Naive thymus-derived CD4-positive, alpha-beta T cell (primary cell): ENCODE data around the gene INSC. TPM values are rescaled to one million over a fixed set of nuclear protein-coding genes. Genes with fewer than 3 reads are reported as not detected.

Experiments used
- ATAC-seq: fragments of 150-1000 bp; cut with Tn5 transposase; 2 replicates; pipeline ENCODE4 v1.10.0; 2021; ENCODE audit warnings: mild to moderate bottlenecking, moderate library complexity
- CTCF ChIA-PET: fragments of 350-600 bp; sonication (Branson Sonifier 250); formaldehyde crosslinking; loops from one replicate; lab custom pipeline; 2021; ENCODE audit warnings: antibody characterized with exemption; lab: Charles Lee
- POLR2A ChIA-PET: fragments of 350-600 bp; sonication (Branson Sonifier 250); formaldehyde crosslinking; loops from one replicate; lab custom pipeline; 2021; ENCODE audit warnings: antibody characterized with exemption, inconsistent platforms; lab: Charles Lee
- DNase-seq, 9 donors: peaks; one replicate each; pipeline versions ENCODE4 v3.0.0 to v3.0.0-alpha.2; 2020 to 2022; ENCODE audit warnings: mixed read lengths in 1 of 9
- H3K27ac ChIP-seq: one replicate; pipeline ENCODE4 v1.7.0; 2013; ENCODE audit warnings: mild to moderate bottlenecking, low read depth, low read length, moderate library complexity
- H3K27me3 ChIP-seq, 2 donors: one replicate each; pipeline ENCODE4 v1.7.0; 2013; ENCODE audit warnings: low read length in 2 of 2, mild to moderate bottlenecking in 2 of 2, moderate library complexity in 2 of 2; ENCODE audit not compliant: control insufficient read depth in 2 of 2, insufficient read depth in 2 of 2
- H3K36me3 ChIP-seq, 3 experiments: 1 replicate in 2 of 3; 2 replicates in 1 of 3; pipeline ENCODE4 v1.7.0; 2013; ENCODE audit warnings: low read length in 3 of 3, mild to moderate bottlenecking in 3 of 3, moderate library complexity in 1 of 3; ENCODE audit not compliant: insufficient read depth in 3 of 3, control insufficient read depth in 2 of 3
- H3K4me1 ChIP-seq, 2 donors: one replicate each; pipeline ENCODE4 v1.7.0; 2013; ENCODE audit warnings: low read length in 2 of 2, mild to moderate bottlenecking in 2 of 2, moderate library complexity in 1 of 2; ENCODE audit not compliant: control insufficient read depth in 2 of 2, insufficient read depth in 2 of 2
- H3K4me3 ChIP-seq: 2 replicates; pipeline ENCODE4 v1.7.0; 2013; ENCODE audit warnings: mild to moderate bottlenecking, low read length
- H3K9me3 ChIP-seq, 3 experiments: 1 replicate in 2 of 3; 2 replicates in 1 of 3; pipeline ENCODE4 v1.7.0; 2013; ENCODE audit warnings: low read length in 3 of 3; ENCODE audit not compliant: control insufficient read depth in 2 of 3
- H3K27ac Mint-ChIP-seq, 9 donors: one replicate each; pipeline ENCODE4 v1.8.0; 2020 to 2022; ENCODE audit warnings: mixed read lengths in 9 of 9, mild to moderate bottlenecking in 8 of 9, moderate library complexity in 5 of 9, inconsistent platforms in 2 of 9
- H3K27me3 Mint-ChIP-seq, 5 donors: one replicate each; pipeline ENCODE4 v1.8.0; 2021 to 2022; ENCODE audit warnings: mixed read lengths in 5 of 5, mild to moderate bottlenecking in 1 of 5
- H3K36me3 Mint-ChIP-seq, 5 donors: one replicate each; pipeline ENCODE4 v1.8.0; 2020 to 2022; ENCODE audit warnings: mixed read lengths in 5 of 5, mild to moderate bottlenecking in 3 of 5, inconsistent platforms in 1 of 5
- H3K4me1 Mint-ChIP-seq, 7 donors: one replicate each; pipeline ENCODE4 v1.8.0; 2020 to 2022; ENCODE audit warnings: mixed read lengths in 7 of 7, mild to moderate bottlenecking in 3 of 7, inconsistent platforms in 1 of 7
- H3K4me3 Mint-ChIP-seq, 10 donors: one replicate each; pipeline ENCODE4 v1.8.0; 2020 to 2022; ENCODE audit warnings: mild to moderate bottlenecking in 10 of 10, mixed read lengths in 10 of 10, moderate library complexity in 6 of 10, inconsistent platforms in 2 of 10
- H3K9me3 Mint-ChIP-seq, 11 donors: one replicate each; pipeline ENCODE4 v1.8.0; 2020 to 2022; ENCODE audit warnings: mixed read lengths in 11 of 11, mild to moderate bottlenecking in 4 of 11, inconsistent platforms in 1 of 11, moderate library complexity in 1 of 11
- intact Hi-C, 2 donors: fragments of 100-400 bp; cut with micrococcal nuclease; formaldehyde crosslinking; loops; one replicate each; pipeline ENCODE4 v1.15.1; 2023
- polyA plus RNA-seq, 2 donors: library from polyadenylated mRNA; unstranded; fragments of 300-500 nt; fragmentation: Illumina TruSeq; gene quantifications; one replicate each; pipeline ENCODE4 v1.2.3, GENCODE V29; 2021
- total RNA-seq, 6 experiments: library from RNA in 5 of 6; stranded (reverse) in 5 of 6; gene quantifications; 1 replicate in 5 of 6; 2 replicates in 1 of 6; pipeline ENCODE4 v1.2.3 and lab custom pipeline; 2021 to 2026

Gene INSC
- total and polyA plus RNA-seq, 7 experiments from 2014 or later = 0.14 to 0.56 (median 0.22) TPM; not detected in 2

GRCh38 chr11:15161790-15162189 is 47.1 kb downstream of the INSC start:
- H3K27ac ChIP-seq = no peak overlapping the region
- no peak overlapping the region for H3K4me3 Mint-ChIP-seq
- no peak overlapping the region for H3K27ac Mint-ChIP-seq
- CTCF ChIA-PET = no interaction called here
- DNase-seq (no peak), ATAC-seq (no peak)
- intact Hi-C loops = no loop called here
- no peaks in the 10 kb centered on the region for H3K4me1 Mint-ChIP-seq
- no peaks in the 10 kb centered on the region for H3K4me1 ChIP-seq
- POLR2A ChIA-PET = no interaction called here
- no peak overlapping the region for H3K4me3 ChIP-seq
- no peaks in the 10 kb centered on the region for H3K9me3 ChIP-seq
- H3K36me3 Mint-ChIP-seq = no peaks in the 10 kb centered on the region
- H3K27me3 ChIP-seq = no peaks in the 10 kb centered on the region
- H3K36me3 ChIP-seq = no peaks in the 10 kb centered on the region
- peaks cover 0 to 29% (median 8%) of the 10 kb centered on the region in 5 donors for H3K27me3 Mint-ChIP-seq
- H3K9me3 Mint-ChIP-seq = peaks cover 0 to 1% (median 0%) of the 10 kb centered on the region in 11 donors

DNA sequence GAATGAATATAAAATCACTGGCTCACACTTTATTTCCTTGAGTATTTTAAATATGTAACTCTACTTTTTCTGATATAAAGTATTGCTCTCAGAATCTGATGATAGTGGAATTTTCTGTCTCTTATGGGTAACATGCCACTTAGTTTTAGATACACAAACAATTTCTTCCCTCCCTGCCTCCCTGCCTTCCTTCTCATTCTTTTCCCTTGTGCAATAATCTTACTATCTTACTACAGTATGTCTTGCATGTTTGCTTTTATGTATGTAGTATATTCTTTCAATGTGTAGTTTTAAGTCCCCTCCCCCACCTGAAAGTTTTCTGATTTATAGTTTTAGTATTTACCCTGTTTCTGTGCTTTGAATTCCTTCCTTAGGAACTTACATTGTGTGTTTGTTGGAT is 48.4 kb downstream of the INSC start:
- ChIA-PET POLR2A (no interaction called here), CTCF (no interaction called here)
- H3K27ac Mint-ChIP-seq = no peak overlapping the region

DNA sequence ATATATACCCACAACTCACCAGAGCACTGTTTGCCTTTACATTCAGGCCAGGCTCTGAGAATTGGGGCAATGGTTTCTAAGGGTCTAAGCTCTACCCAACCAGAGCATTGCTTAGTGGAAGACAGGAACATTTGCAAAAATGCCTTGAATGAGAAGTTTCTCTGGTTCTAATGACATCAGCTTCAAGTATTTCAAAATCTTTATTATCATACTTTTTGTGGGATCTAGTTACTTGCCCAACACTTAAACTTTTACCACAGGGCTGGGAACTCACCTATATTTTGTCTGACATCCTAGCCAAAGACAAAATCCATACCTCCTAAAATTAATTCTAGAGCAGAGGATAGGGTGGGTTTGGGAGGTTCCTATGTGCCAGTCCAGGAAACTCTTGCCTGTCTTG is 51.5 kb downstream of the INSC start:
- POLR2A ChIA-PET = no interaction called here
- Histone ChIP-seq H3K9me3 (no peaks in the 10 kb centered on the region), H3K4me1 (no peaks in the 10 kb centered on the region), H3K27me3 (no peaks in the 10 kb centered on the region), H3K4me3 (no peak overlapping the region), H3K27ac (no peak overlapping the region), H3K36me3 (no peaks in the 10 kb centered on the region)
- ATAC-seq (no peak), DNase-seq (no peak)
- peaks cover 0 to 1% (median 0%) of the 10 kb centered on the region in 11 donors for H3K9me3 Mint-ChIP-seq
- H3K36me3 Mint-ChIP-seq = no peaks in the 10 kb centered on the region
- H3K27ac Mint-ChIP-seq = no peak overlapping the region
- CTCF ChIA-PET = interaction anchor here (0.6 kb wide), 1 partner anchor 18 kb away, joined by 5 read pairs; no protein-coding TSS in a partner anchor
- intact Hi-C loops = no loop called here
- H3K4me3 Mint-ChIP-seq = no peak overlapping the region
- H3K4me1 Mint-ChIP-seq = no peaks in the 10 kb centered on the region
- H3K27me3 Mint-ChIP-seq = peaks cover 0 to 27% (median 8%) of the 10 kb centered on the region in 5 donors

More for the DNA sequence above, 48.4 kb downstream of the INSC start:
- Histone ChIP-seq H3K9me3 (no peaks in the 10 kb centered on the region), H3K27me3 (no peaks in the 10 kb centered on the region), H3K4me3 (no peak overlapping the region), H3K36me3 (no peaks in the 10 kb centered on the region), H3K27ac (no peak overlapping the region), H3K4me1 (no peaks in the 10 kb centered on the region)
- ATAC-seq = no peak
- Mint-ChIP-seq H3K9me3 (peaks cover 0 to 1% (median 0%) of the 10 kb centered on the region in 11 donors), H3K4me1 (no peaks in the 10 kb centered on the region), H3K36me3 (no peaks in the 10 kb centered on the region), H3K27me3 (peaks cover 0 to 31% (median 5%) of the 10 kb centered on the region in 5 donors), H3K4me3 (no peak overlapping the region)
- intact Hi-C loops = no loop called here
- no peak for DNase-seq

GRCh38 chr11:15169815-15170551 is 55.3 kb downstream of the INSC start:
- Histone ChIP-seq H3K9me3 (no peaks in the 10 kb centered on the region), H3K4me1 (no peaks in the 10 kb centered on the region), H3K36me3 (no peaks in the 10 kb centered on the region), H3K4me3 (no peak overlapping the region), H3K27me3 (no peaks in the 10 kb centered on the region), H3K27ac (no peak overlapping the region)
- Mint-ChIP-seq H3K36me3 (no peaks in the 10 kb centered on the region), H3K9me3 (no peaks in the 10 kb centered on the region), H3K27me3 (peaks cover 6 to 31% (median 23%) of the 10 kb centered on the region in 5 donors), H3K4me1 (no peaks in the 10 kb centered on the region), H3K27ac (no peak overlapping the region), H3K4me3 (no peak overlapping the region)
- ChIA-PET POLR2A (no interaction called here), CTCF (no interaction called here)
- intact Hi-C loops = no loop called here
- DNase-seq = no peak
- no peak for ATAC-seq

- no peak for ATAC-seq
- Histone ChIP-seq H3K9me3 (no peaks in the 10 kb centered on the region), H3K4me1 (no peaks in the 10 kb centered on the region), H3K27ac (no peak overlapping the region), H3K36me3 (no peaks in the 10 kb centered on the region), H3K27me3 (no peaks in the 10 kb centered on the region), H3K4me3 (no peak overlapping the region)
- Mint-ChIP-seq H3K27ac (no peak overlapping the region), H3K4me1 (no peaks in the 10 kb centered on the region), H3K36me3 (no peaks in the 10 kb centered on the region), H3K4me3 (no peak overlapping the region), H3K9me3 (no peaks in the 10 kb centered on the region), H3K27me3 (peaks cover 5 to 34% (median 18%) of the 10 kb centered on the region in 5 donors)
- ChIA-PET CTCF (no interaction called here), POLR2A (no interaction called here)
- DNase-seq = no peak
- intact Hi-C loops = no loop called here
Observed at GRCh38 chr11:15170698-15171097, 56.0 kb downstream of the INSC start.

- Mint-ChIP-seq H3K36me3 (no peaks in the 10 kb centered on the region), H3K9me3 (no peaks in the 10 kb centered on the region), H3K27ac (no peak overlapping the region), H3K4me3 (no peak overlapping the region), H3K4me1 (no peaks in the 10 kb centered on the region), H3K27me3 (peaks cover 5 to 34% (median 18%) of the 10 kb centered on the region in 5 donors)
- POLR2A ChIA-PET = no interaction called here
- no peaks in the 10 kb centered on the region for H3K36me3 ChIP-seq
- CTCF ChIA-PET = interaction anchor here (0.8 kb wide), 1 partner anchor 816 kb away, joined by 3 read pairs; no protein-coding TSS in a partner anchor
- no peaks in the 10 kb centered on the region for H3K27me3 ChIP-seq
- H3K9me3 ChIP-seq = no peaks in the 10 kb centered on the region
- no peak overlapping the region for H3K4me3 ChIP-seq
- DNase-seq = no peak
- H3K4me1 ChIP-seq = no peaks in the 10 kb centered on the region
- H3K27ac ChIP-seq = no peak overlapping the region
- no peak for ATAC-seq
- intact Hi-C loops = no loop called here
Observed at GRCh38 chr11:15171956-15172355, 57.2 kb downstream of the INSC start.

- H3K4me1 ChIP-seq = no peaks in the 10 kb centered on the region
- H3K27me3 Mint-ChIP-seq = peaks cover 5 to 28% (median 15%) of the 10 kb centered on the region in 5 donors
- ChIA-PET POLR2A (no interaction called here), CTCF (no interaction called here)
- ATAC-seq = peak; percentile 24
- H3K36me3 ChIP-seq = no peaks in the 10 kb centered on the region
- H3K4me3 Mint-ChIP-seq = no peak overlapping the region
- H3K9me3 Mint-ChIP-seq = no peaks in the 10 kb centered on the region
- no peak overlapping the region for H3K27ac Mint-ChIP-seq
- H3K36me3 Mint-ChIP-seq = no peaks in the 10 kb centered on the region
- DNase-seq = no peak
- H3K27ac ChIP-seq = no peak overlapping the region
- H3K4me3 ChIP-seq = no peak overlapping the region
- H3K9me3 ChIP-seq = no peaks in the 10 kb centered on the region
- intact Hi-C loops = no loop called here
- no peaks in the 10 kb centered on the region for H3K27me3 ChIP-seq
- H3K4me1 Mint-ChIP-seq = no peaks in the 10 kb centered on the region
Observed at GRCh38 chr11:15175831-15176230, 61.1 kb downstream of the INSC start.
